Keratinocyte (primary cell): ENCODE data around the gene ANKRD31.

Source experiments
- EZH2 ChIP-seq: IDR thresholded peaks from one replicate; pipeline ENCODE4 v1.6.1; 2012; ENCODE audit warnings: inconsistent platforms, mild to moderate bottlenecking, low read length, moderate library complexity
- TF ChIP-seq, protein P1 (sequence below), 3 experiments: IDR thresholded peaks in 1 of 3; conservative IDR thresholded peaks in 1 of 3; optimal IDR thresholded peaks in 1 of 3; 2 replicates in 2 of 3; 3 replicates in 1 of 3; pipeline versions ENCODE3 to v1.5.1; 2011; ENCODE audit warnings: low read length in 3 of 3, mild to moderate bottlenecking in 3 of 3, moderate library complexity in 2 of 3, control low read depth in 1 of 3, inconsistent platforms in 1 of 3; ENCODE audit not compliant: insufficient read depth in 2 of 3; ENCODE audit errors: extremely low read depth in 1 of 3

DNA sequence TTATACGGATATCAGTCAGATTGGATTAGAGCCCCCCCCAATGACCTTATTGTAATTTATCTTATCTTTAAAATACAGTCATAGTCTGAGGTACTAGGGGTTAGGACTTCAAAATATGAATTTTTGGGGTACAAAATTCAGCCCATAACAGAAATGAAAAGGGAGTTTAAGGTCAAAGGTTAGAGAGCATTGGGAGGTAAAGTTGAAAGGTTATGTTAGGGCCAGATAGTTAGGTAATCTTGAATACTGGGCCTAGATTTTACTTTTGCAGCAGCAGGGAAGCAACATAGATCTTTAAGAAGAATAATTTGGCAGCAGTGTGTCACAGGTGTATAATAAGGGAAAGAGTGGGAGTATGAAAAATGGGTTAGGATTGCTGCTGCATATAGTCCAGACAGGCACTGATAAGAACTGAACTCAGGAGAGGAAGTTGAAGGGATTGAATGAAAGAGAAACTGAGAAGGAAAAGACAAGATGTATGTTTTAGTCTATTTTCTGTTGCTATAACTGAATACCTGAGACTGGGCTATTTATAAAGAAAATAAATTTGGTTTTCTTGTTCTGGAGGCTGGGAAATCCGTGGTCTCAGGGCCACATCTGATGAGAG lies 173.7 kb downstream of the ANKRD31 start:
- TF ChIP-seq, protein P1, sequence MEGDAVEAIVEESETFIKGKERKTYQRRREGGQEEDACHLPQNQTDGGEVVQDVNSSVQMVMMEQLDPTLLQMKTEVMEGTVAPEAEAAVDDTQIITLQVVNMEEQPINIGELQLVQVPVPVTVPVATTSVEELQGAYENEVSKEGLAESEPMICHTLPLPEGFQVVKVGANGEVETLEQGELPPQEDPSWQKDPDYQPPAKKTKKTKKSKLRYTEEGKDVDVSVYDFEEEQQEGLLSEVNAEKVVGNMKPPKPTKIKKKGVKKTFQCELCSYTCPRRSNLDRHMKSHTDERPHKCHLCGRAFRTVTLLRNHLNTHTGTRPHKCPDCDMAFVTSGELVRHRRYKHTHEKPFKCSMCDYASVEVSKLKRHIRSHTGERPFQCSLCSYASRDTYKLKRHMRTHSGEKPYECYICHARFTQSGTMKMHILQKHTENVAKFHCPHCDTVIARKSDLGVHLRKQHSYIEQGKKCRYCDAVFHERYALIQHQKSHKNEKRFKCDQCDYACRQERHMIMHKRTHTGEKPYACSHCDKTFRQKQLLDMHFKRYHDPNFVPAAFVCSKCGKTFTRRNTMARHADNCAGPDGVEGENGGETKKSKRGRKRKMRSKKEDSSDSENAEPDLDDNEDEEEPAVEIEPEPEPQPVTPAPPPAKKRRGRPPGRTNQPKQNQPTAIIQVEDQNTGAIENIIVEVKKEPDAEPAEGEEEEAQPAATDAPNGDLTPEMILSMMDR (optimal IDR thresholded peaks at IDR 0.05 in 1 of 3, IDR thresholded peaks at IDR 0.05 in 1 of 3, conservative IDR thresholded peaks at IDR 0.05 in 1 of 3; ENCODE audit: extremely low read depth in 1 of 3, insufficient read depth in 2 of 3, low read length in 3 of 3), result no peak
- no peak for TF ChIP-seq EZH2
